ENCODE data around the gene NBPF26.
"Not testable (repeated sequence)": the region's sequence is repeated elsewhere in the genome, so short reads cannot be mapped to it uniquely, and the experiment has no call there.

The NBPF26 gene

DNA sequence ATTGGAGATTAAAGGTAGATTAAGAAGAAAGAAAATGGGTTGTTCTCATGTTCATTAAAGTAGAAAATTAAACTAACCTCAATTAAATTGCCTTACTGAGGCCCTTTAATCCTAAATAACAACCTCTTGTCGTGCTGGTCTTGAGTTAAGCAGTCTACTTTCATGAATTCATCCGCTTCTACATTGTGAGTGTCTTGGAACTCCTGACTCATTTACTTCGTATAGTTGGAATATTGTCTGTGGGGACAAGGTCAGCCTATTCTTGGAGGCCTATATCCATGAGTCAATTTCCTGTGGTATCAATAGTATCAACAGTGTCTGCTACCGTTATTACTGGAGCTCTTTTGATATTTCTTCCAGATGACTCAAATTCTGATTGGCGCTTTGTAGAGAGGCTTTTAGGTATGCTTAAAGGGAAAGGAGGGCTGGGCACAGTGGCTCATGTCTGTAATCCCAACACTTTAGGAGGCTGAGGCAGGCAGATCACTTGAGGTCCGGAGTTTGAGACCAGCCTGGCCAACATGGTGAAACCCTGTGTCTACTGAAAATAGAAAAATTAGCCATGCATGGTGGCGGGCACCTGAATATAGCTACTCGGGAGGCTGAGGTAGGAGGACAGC is 136.0 kb downstream of the NBPF26 start:
- DNase-seq: not testable (repeated sequence)

DNA sequence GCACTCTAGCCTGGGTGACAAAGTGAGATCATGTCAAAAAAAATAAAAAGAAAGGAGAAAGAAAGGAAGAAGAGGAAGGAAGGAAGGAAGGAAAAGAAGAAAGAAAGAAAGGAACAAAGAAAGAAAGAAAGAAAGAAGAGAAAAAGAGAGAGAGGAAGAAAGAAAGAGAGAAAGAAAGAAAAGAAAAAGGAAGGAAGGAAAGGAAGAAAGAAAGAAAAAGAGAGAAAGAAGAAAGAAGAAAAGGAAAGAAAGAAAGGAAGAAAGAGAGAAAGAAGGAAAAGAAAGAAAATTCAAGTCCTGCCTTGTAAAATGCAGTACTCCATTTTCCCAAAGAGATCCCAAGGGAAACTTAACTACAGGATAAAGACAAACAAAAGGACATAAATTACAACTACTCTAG is 154.5 kb downstream of the NBPF26 start:
- not testable (repeated sequence) for DNase-seq

DNA sequence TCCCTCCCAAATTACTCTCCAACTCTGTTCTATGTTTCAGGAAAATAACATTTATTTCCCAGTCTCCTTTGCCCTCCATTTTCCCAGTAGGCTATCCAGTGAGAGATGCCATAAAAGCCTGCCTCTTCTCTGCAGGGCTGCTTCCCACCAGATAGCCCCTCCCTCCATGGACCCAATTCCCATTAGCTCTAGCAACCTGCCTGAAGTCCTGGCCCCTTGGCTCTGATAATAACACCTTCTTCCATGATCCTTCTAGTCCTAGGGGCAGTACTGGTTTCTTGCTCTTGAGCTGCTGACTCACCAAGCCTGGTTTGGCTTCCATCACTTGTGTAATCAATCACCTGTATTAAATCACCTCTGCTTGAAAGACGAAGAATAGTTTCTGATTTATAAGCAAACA is 156.3 kb downstream of the NBPF26 start:
- not testable (repeated sequence) for DNase-seq

DNA sequence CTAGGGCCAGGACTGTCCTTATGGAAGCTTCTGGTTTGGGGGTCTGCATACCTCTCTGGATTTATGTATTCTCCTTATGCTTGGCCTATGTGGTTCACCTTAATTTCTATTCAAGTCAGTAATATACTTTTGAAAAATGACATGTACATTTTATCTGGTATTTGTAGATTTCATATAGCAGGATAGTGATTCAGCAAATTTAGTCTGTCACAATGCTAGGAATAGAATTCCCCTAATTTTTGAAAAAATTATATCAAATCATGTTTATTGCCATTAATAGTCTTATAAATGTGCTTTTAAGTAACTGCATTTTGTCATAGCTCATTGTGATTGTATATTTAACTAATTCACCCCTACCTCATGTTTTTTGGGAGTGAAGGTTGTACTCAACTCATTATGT is 158.2 kb downstream of the NBPF26 start:
- DNase-seq: not testable (repeated sequence)
